Measurements from ENCODE around the gene STK11.

The STK11 gene

GRCh38 chr19:1258163-1258492 lies 52.5 kb downstream of the STK11 start:
- TF ChIP-seq NFIC (IDR thresholded peaks at IDR 0.05) (no peak), YY1 (IDR thresholded peaks at IDR 0.05; ENCODE audit: low read depth) (no peak), FOXM1 (IDR thresholded peaks at IDR 0.05; ENCODE audit: borderline replicate concordance, low read depth) (no peak), ZBTB7A (IDR thresholded peaks at IDR 0.05; ENCODE audit: low read depth) (no peak), EGR1 (IDR thresholded peaks at IDR 0.05) (no peak), CREB1 (IDR thresholded peaks at IDR 0.05; ENCODE audit: low read depth) (no peak), TEAD4 (IDR thresholded peaks at IDR 0.05) (no peak)

GRCh38 chr19:1258707-1259205 lies 53.2 kb downstream of the STK11 start:
- TF ChIP-seq TEAD4 (IDR thresholded peaks at IDR 0.05), result no peak
- TF ChIP-seq ZBTB7A (IDR thresholded peaks at IDR 0.05; ENCODE audit: low read depth), result 0 out of 2 replicates have a peak, but pooled peaks have one; percentile 12

- TF ChIP-seq USF1 (IDR thresholded peaks at IDR 0.05) (no peak), YY1 (IDR thresholded peaks at IDR 0.05; ENCODE audit: low read depth) (0 out of 2 replicates have a peak, but pooled peaks have one; percentile 4), CREB1 (IDR thresholded peaks at IDR 0.05; ENCODE audit: low read depth) (no peak), MAX (IDR thresholded peaks at IDR 0.05) (0 out of 2 replicates have a peak, but pooled peaks have one; percentile 27), CEBPB (IDR thresholded peaks at IDR 0.05) (no peak), TEAD4 (IDR thresholded peaks at IDR 0.05) (peak; percentile 91), REST (IDR thresholded peaks at IDR 0.05; ENCODE audit: low read depth) (no peak), ZBTB7A (IDR thresholded peaks at IDR 0.05; ENCODE audit: low read depth) (peak; percentile 36; the same call in 1 of the 2 replicates), EP300 (IDR thresholded peaks at IDR 0.05; ENCODE audit: borderline replicate concordance) (peak; percentile 11; the same call in 1 of the 2 replicates), TAF1 (IDR thresholded peaks at IDR 0.05; ENCODE audit: low read depth) (no peak), FOXM1 (IDR thresholded peaks at IDR 0.05; ENCODE audit: borderline replicate concordance, low read depth) (no peak), NFIC (IDR thresholded peaks at IDR 0.05) (0 out of 2 replicates have a peak, but pooled peaks have one; percentile 30), RAD21 (IDR thresholded peaks at IDR 0.05; ENCODE audit: low read depth) (no peak), TCF12 (IDR thresholded peaks at IDR 0.05; ENCODE audit: low read depth) (peak; percentile 45), EGR1 (IDR thresholded peaks at IDR 0.05) (no peak)
Observed at GRCh38 chr19:1259206-1259875, 53.8 kb downstream of the STK11 start.

GRCh38 chr19:1259876-1260748 lies 54.5 kb downstream of the STK11 start:
- TF ChIP-seq YY1 (IDR thresholded peaks at IDR 0.05; ENCODE audit: low read depth), result no peak
- no peak for TF ChIP-seq MAX (IDR thresholded peaks at IDR 0.05)
- TF ChIP-seq CEBPB (IDR thresholded peaks at IDR 0.05), result 0 out of 2 replicates have a peak, but pooled peaks have one; percentile 5
- TF ChIP-seq EP300 (IDR thresholded peaks at IDR 0.05; ENCODE audit: borderline replicate concordance), result no peak
- no peak for TF ChIP-seq REST (IDR thresholded peaks at IDR 0.05; ENCODE audit: low read depth)
- no peak for TF ChIP-seq TAF1 (IDR thresholded peaks at IDR 0.05; ENCODE audit: low read depth)
- TF ChIP-seq RAD21 (IDR thresholded peaks at IDR 0.05; ENCODE audit: low read depth), result no peak
- no peak for TF ChIP-seq NFIC (IDR thresholded peaks at IDR 0.05)
- TF ChIP-seq FOXM1 (IDR thresholded peaks at IDR 0.05; ENCODE audit: borderline replicate concordance, low read depth), result no peak
- no peak for TF ChIP-seq CREB1 (IDR thresholded peaks at IDR 0.05; ENCODE audit: low read depth)
- 0 out of 2 replicates have a peak, but pooled peaks have one; percentile 79 for TF ChIP-seq ZBTB7A (IDR thresholded peaks at IDR 0.05; ENCODE audit: low read depth)
- no peak for TF ChIP-seq USF1 (IDR thresholded peaks at IDR 0.05)
- no peak for TF ChIP-seq TEAD4 (IDR thresholded peaks at IDR 0.05)
- TF ChIP-seq EGR1 (IDR thresholded peaks at IDR 0.05), result peak; percentile 68

All from Ishikawa (cell line).